ENCODE data around the gene ABCA7. TPM values are rescaled to one million over a fixed set of nuclear protein-coding genes. Genes with fewer than 3 reads are reported as not detected.

ABCA7 gene
- polyA plus RNA-seq, 12 donors: 7.1 to 23.7 (median 18.2) TPM; not detected in 1

- no peak for DNase-seq
Observed at GRCh38 chr19:1086613-1087012, 46.7 kb downstream of the ABCA7 start.

GRCh38 chr19:1087813-1088415 lies 48.0 kb downstream of the ABCA7 start:
- no peak for DNase-seq

GRCh38 chr19:1088416-1089010 lies 48.6 kb downstream of the ABCA7 start:
- no peak for DNase-seq

GRCh38 chr19:1089126-1089771 lies 49.3 kb downstream of the ABCA7 start:
- DNase-seq: no peak

- DNase-seq: no peak
Observed at GRCh38 chr19:1089891-1090290, 50.0 kb downstream of the ABCA7 start.

GRCh38 chr19:1090731-1091543 lies 51.0 kb downstream of the ABCA7 start:
- DNase-seq: no peak

- no peak for DNase-seq
Observed at GRCh38 chr19:1091544-1092175, 51.8 kb downstream of the ABCA7 start.

GRCh38 chr19:1093330-1093729 lies 53.4 kb downstream of the ABCA7 start:
- DNase-seq: no peak

- DNase-seq: no peak
Observed at GRCh38 chr19:1093811-1094553, 54.1 kb downstream of the ABCA7 start.

GRCh38 chr19:1094655-1094977 lies 54.7 kb downstream of the ABCA7 start:
- no peak for DNase-seq

GRCh38 chr19:1094978-1095701 lies 55.2 kb downstream of the ABCA7 start, which contains the start of gene POLR2E:
TSS of gene POLR2E (minus strand) at chr19:1095375. CDS start at chr19:1095315, 60 bp downstream.
- peak; percentile 99 for DNase-seq

- no peak for DNase-seq
Observed at GRCh38 chr19:1097810-1098176, 57.9 kb downstream of the ABCA7 start.

GRCh38 chr19:1098177-1099051 lies 58.5 kb downstream of the ABCA7 start:
- DNase-seq: no peak

GRCh38 chr19:1101337-1101698 lies 61.4 kb downstream of the ABCA7 start:
- no peak for DNase-seq

- DNase-seq: no peak
Observed at GRCh38 chr19:1102407-1103131, 62.7 kb downstream of the ABCA7 start.

- no peak for DNase-seq
Observed at GRCh38 chr19:1103132-1103707, 63.3 kb downstream of the ABCA7 start.

- DNase-seq: peak; percentile 100
Observed at GRCh38 chr19:1103708-1104310, 63.9 kb downstream of the ABCA7 start, which contains the start of gene GPX4. TSS of gene GPX4 (plus strand) at chr19:1103994. CDS start at chr19:1104044, 50 bp downstream.

Data from muscle of arm (tissue), 12 donors.